Left hindlimb (tissue), 1 donor: ENCODE data around the gene SFXN3.

Experiments
- DNase-seq: peaks from one replicate; pipeline ENCODE4 v3.0.0-alpha.2; 2018

The SFXN3 gene

DNA sequence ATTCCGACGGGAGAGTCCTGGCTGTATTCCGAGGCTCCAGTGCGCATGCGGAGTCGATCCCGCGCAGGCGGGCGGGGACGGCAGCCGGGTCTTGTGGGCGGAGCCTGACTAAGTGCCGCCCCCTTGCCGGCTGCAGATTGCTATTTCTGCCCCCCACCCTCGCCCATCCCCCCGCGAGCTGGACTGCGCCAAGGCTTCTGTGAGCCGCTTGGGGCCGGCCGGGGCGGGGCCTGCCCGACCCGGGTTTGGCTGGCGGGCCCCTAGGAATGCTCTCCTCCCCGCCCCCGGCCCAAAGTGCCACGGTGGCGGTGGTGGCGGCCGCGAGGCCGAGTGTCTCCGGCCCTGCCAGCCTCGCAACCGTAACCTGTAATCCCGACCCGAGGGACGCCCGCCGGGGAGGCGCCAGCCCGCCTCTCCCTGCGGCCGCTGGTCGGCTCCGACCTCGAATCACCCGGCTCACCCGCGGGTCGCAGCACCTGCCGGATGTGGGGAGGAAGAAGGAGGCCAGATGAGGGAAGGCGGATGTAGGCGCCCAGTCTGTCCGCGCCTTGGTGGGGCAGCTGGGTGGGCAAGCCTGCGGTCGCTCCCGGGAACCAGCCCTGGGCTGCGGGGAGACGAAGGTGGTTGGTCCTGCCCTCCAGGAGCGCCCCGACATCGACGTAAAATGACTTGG lies 30.1 kb downstream of the SFXN3 start:
- DNase-seq, result peak; percentile 98

DNA sequence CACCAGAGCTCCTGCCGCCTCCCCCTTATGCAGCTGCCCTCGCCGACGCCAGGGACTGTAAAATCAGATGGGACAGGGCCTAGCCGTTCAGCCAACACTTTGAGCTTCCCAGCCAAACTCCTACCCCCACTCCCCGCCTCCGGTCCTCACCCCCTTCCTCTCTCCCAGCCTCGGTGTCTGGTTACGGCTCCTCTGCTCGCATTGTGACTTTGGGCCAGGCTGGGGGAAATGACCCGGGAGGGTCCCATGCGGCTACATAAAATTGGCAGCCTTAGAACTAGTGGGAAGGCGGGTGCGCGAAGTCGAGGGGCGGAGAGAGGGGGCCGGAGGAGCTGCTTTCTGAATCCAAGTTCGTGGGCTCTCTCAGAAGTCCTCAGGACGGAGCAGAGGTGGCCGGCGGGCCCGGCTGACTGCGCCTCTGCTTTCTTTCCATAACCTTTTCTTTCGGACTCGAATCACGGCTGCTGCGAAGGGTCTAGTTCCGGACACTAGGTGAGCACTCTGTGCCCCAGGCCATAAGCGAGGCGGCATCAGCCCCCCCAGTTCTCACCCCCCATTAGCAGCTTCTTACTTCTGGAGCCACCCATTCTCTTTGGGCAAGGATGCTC lies 30.7 kb downstream of the SFXN3 start, which contains the start of gene KAZALD1:
KAZALD1 (plus strand) TSS at position 366 of the 608 bp plus-strand sequence. CDS start 604 bp downstream, outside the sequence.
- DNase-seq, result peak; percentile 96

DNA sequence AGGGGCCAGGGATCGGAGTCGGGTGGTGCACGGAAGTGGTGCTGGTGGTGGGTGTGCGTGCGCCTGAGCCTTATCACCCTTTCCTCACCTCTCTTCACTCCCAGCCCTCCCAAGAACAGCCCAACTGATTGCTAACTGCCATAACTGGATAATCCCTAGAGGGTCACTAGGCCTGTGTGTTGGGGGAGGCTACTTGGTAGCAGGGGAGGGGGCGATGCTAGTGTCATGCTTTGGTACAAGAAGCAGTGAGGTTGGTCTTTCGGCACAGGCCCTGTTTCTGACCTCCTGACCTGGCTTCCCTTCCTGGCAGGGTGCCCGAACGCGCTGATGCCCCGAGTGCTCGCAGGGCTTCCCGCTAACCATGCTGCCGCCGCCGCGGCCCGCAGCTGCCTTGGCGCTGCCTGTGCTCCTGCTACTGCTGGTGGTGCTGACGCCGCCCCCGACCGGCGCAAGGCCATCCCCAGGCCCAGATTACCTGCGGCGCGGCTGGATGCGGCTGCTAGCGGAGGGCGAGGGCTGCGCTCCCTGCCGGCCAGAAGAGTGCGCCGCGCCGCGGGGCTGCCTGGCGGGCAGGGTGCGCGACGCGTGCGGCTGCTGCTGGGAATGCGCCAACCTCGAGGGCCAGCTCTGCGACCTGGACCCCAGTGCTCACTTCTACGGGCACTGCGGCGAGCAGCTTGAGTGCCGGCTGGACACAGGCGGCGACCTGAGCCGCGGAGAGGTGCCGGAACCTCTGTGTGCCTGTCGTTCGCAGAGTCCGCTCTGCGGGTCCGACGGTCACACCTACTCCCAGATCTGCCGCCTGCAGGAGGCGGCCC lies 31.4 kb downstream of the SFXN3 start:
- DNase-seq, result peak; percentile 58

DNA sequence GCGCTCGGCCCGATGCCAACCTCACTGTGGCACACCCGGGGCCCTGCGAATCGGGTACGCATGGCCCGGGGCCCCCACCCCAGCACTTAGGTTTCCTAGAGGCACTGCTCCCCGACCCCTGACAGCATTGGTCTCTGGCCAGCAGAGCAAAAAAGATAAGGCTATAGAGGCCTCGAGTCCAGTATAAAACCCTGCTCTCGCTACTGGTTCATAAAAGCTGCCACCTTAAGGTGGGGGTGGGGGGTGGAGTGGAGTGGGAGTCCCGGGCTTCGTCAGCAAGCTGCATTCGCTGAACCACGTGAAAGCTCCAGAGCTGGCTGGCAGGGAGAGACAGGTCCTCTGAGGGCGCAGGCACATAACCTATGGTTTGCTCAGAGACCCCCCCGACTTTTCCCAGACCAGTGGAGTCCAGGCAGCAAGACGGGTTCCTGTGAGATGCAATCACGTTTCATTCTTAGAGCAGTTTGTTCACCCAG lies 32.1 kb downstream of the SFXN3 start:
- DNase-seq, result no peak

DNA sequence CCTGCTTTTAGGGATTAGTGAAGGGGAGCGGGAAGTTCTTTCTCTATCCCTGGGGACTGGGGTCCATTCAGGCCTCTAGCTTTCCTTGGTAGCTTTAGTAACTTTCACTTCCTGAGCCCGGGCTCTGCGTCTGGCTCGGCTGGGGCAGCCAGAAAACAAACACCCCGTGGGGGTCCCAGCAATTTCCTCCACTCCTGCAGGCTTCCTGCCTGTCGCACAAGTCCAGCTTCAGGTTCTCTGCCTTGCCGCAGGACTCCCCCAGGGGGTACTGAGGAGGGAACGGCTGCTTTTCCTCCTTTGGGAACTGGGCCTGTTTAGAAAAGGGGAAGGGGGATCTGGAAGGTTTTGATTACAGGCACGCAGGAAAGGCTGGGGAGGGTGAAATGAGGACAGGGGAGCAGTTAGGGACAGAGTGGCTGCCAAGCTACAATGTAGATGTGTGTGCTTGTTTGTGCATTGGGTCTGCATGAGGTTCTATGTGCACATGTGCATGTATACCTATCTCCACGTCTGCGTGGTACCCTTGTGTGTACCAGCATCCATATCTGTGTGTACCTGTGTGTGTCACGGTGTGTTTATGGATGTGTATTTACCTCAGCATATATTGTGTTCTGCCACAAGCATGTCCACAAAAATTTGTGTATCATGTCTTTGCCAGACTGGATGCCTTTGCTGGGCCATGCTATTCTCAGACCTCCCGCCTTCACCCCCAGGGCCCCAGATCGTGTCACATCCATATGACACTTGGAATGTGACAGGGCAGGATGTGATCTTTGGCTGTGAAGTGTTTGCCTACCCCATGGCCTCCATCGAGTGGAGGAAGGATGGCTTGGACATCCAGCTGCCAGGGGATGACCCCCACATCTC lies 32.7 kb downstream of the SFXN3 start:
- DNase-seq, result no peak

DNA sequence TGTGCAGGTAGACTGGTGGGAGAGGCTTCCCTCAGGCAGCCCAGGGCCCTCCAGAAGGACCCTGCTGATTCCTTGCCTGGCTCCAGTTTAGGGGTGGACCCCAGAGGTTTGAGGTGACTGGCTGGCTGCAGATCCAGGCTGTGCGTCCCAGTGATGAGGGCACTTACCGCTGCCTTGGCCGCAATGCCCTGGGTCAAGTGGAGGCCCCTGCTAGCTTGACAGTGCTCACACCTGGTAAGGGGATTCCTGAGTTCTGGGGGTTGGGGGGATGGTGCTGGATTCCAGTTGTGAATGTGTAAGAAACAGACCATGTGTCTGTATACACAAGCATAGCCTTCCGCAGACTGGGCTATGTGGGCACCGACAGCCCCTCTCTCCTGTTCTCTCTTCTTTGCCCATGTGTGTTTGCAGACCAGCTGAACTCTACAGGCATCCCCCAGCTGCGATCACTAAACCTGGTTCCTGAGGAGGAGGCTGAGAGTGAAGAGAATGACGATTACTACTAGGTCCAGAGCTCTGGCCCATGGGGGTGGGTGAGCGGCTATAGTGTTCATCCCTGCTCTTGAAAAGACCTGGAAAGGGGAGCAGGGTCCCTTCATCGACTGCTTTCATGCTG lies 33.5 kb downstream of the SFXN3 start:
- no peak for DNase-seq

DNA sequence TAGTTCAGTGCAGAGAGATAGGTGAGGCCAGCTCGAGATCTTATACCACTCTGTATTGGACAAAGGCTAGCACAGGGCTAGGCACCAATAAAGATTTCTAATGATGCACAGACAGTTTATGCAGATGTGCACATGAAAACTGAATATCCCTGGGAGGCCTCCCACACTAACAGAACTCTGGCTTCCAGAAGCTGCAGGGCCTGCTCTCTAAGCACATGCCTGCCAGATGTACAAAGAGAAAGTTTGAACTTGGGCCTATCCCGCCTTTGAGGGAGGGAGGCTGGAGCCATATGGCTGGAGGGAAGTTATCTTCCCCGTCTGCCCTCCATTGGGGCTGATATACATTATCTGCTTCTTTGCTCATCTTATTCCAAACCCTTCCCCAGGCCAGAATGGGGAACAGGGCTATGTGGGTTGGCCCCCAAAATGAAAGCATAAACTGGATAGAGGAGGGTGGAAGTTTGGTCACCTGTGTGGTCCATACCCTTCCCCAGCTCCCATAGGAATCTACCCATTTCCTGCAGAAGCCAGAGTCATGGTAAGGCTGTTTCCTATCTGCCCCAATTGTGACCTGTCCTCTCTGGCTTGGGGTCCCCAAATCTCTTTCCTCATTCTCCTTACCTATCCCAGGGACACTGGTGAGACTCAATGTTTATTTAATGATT lies 34.6 kb downstream of the SFXN3 start:
- no peak for DNase-seq

DNA sequence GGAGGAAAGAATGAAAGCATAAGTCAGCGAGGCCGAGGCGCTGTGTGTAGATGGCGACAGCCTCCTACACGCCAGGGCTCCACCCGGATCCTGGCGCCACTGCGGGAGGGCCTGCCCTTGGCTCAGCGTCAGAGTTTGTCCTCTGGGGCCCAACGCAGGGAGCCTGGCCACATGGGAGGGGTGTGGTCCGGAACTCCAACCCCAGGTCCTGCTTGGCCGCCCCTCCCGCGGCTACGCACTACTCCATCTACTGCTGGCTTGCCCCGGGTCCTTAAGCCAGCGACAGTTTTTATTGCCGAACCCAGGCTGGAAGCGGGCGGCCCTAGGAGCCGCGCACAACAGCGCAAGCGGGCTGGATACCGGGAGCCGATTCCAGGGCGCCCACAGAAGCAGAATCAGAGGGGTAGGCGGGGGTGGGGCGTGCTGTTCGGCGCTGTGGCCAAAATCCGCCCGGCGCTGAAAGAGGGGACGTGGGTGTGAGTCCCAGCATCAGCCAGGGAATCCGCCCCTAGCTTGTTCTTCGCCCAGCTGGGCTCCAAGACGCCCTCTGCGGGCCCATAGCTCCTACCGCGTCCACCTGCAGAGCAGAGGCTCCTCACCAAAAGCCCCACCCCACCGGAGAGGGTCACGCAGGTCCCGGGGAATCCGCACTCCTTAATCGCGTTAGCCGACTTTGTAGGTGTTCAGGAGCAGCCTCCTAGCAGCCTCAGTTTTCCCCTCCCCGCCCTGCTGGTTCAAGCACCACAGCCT lies 35.3 kb downstream of the SFXN3 start:
- peak; percentile 81 for DNase-seq

DNA sequence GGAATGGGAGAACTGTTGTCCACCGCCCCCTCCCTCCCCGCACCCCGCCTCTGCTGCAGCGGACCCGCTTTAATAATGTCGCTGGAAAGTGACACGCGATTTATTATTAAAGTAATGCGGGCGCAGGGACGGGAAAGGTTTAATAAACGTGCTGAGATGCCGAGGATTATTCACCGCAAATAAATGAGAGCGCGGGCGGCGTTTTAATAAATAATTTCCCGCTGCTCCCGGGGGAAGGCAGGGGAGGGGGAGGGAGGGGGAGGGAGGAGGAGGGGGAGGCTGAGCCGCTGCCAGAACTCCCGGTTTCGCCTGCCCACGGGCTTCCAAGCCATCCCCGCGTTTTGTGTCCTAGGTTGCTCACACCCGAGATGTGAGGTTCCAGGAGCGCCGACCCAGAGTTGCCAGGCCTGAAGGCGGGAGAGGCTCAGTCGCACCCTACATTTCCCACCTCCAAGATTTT lies 35.9 kb downstream of the SFXN3 start:
- DNase-seq, result peak; percentile 53

DNA sequence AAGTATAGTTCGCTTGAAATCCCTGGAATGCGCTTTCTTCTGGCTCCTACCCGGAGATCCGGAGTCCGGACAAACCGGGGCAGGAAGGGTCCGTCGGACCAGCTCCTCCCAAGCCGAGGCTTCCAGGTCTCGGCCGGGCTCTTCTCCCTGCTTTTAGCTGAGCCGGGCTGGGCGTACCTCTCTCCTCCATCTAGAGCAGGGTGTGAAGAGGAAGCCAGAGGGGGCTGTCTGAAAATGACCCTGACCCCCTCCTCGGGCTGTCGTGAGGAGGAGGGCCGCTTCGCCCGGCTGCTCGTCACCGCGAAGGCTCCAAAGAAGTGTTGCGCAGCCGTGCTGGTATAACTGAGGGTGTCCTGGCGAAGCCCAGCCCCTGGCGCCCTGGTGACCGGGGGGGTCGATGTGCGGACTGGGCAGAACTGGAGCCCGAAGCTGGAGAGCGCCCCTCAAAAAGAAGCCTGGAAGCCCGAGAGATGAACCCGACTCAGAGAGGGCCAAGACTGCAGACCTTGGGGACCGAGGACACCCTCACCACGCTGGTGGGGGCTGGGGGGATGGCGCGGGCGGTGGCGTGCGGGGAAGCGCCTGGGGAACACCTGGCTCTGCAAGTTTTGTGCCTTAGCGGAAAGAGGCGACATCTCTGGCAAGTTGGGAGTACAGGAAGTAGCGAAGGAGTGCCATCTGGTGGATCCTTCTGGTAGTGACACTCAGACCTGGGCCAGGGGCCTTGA lies 36.5 kb downstream of the SFXN3 start:
- DNase-seq, result peak; percentile 87

DNA sequence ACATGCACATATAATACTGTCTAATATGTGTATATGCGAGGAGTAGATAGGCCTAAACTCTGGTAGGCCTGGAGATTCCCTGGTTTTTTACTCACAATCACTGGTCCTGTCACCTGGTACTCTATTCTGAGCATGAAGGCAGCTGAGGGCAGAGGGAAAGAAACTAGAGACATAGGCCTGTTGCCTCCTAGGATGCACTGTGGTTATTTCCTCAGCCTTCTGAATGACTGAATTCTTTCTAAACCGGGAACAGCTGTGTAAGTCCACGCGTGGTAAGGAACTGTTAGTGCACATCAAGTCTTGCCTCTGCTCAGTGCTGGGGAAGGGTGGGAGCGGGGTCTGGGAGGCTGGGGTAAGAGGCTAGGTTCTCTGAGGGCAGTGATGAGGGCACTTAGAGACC lies 38.4 kb downstream of the SFXN3 start:
- DNase-seq, result no peak

DNA sequence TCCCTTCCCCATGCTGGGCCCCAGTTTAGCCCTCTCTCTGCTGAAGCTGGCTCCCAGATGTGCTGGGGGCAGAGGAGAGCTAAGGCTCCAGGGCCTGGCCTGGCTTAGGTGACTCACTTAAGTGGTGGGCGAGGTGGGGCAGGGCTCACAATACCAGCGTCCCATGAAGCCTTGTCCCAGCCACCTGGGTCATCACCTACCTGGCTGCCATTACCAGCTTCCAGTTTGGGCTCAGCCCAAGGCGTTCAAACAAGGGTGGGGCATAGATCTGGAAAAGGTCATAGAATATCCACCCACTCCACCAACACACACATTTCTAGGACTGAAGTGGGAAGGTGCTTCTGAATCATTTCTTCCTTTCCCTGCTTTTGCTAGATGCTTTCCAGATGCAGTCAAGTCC lies 39.1 kb downstream of the SFXN3 start:
- no peak for DNase-seq

DNA sequence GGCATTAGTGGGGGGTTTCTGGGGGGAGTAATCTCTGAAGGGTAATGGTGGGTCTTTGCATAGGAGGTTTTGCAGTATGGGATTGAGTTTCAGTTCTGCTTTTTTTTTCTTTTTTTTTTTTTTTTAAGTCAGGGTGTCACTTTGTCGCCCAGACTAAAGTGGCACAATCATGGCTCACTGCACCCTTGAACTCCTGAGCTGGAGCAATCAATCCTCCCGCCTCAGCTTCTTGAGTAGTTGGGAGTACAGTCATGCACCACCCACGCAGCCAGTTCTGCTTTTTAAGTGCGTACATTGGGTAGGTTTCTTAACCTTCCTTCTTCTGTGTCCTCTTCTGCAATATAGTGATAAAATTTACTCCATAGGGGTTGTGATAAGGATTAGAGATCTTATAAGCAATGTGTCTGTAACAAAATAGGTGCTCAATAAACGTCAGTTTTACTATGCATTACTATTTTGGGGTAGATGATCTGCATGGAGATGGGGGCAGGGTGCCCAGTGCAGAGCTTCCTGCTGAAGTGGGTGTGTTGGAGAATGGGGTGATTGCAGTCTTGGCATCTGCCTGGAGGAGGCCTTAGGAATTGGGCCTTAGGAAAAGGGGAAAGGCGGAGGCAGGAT lies 40.3 kb downstream of the SFXN3 start:
- no peak for DNase-seq

DNA sequence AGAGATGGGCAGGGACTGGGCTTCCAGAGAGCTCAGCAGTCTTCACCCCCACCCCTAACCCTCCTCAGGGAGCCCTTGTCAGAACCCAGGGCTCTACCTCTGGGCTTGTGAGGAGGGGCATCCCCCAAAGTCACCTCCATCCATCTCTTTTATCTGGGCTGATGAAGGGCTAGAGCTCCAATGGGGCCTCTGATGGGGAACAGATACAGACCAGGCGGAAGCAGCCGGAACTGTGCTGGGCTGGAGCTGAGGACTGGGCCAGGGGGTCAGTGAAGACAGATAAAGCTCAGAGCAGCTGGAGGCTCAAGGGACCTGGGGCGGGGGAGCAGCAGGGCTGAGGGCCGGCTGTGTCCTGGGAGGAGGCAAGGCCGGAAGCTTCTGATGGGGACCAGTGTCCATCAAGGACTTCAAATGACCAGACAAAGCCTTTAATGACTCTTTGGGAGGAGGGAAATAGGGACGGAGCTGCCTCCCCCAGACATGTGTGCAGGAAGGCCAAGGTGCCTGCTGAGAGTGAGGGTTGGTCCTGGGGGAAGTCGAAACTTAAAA lies 40.9 kb downstream of the SFXN3 start:
- DNase-seq, result no peak

DNA sequence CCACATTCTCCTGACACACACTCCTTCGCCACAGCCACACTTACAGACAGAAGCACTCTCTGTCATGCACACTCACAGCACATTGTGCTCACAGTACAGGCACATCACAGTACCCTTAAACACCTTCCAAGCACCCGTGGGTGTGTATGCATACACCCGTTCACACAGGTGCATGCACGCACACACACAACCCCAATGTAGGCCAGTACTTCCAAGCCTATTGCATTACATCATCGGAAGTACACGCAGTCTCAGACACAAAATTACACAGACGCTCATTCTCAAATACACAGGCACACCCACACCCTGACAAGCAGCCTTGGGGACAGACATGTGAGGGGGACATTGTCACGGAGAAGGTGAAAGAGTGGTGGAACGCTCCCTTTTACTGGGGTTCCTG lies 41.9 kb downstream of the SFXN3 start:
- no peak for DNase-seq

DNA sequence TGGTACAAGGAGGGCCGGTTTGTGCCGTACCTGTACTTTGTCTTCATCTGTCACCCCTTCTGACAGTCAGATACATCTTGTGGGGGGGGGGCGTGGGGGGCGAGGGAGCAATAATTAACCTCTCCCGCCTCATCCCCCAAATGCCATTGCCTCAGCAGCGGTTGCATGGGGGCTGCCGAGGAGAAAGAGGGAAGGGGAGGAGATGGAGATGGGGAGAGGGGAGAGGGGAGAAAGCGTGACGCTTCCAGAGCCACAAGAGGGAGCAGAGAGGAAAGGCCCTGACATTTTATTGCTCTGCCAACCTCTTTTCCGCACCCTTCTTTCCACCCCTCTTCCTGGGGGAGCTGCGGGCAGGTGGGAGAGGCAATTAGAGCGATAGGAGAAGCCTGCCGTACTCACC lies 42.6 kb downstream of the SFXN3 start:
- DNase-seq, result no peak

DNA sequence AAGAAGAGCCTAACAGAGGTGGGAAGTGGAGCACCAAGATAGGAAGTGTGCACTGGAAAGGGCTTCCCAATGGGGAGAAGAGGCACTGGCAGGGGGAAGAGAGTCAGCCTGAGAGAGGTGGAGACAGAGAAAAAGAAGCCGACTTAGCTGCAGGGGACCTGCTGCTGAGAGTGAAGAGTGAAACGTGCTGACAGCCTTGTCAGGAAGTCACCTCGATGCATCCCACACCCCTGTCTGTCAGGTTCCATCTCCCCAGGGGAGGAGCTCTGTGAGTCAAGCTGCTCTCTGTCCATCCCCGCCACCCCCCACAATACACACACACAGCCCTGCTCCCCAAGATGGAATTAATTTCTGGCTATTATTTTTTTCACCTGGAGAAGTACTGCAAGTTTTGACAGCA lies 44.7 kb downstream of the SFXN3 start:
- DNase-seq, result no peak

DNA sequence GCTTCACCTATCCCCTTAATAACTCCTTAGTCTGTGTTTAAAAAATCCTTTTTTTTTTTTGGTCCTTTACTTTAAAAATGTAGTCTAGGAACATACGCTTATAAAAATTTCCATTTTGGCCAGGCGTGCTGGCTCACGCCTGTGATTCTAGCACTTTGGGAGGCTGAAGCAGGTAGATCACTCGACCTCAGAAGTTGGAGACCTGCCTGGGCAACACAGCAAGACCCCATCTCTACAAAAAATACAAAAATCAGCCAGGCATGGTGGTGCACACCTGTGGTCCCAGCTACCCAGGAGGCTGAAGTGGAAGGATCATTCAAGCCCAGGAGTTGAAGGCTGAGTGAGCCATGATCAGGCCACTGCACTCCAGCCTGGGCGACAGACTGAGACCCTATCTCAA lies 45.6 kb downstream of the SFXN3 start:
- no peak for DNase-seq

DNA sequence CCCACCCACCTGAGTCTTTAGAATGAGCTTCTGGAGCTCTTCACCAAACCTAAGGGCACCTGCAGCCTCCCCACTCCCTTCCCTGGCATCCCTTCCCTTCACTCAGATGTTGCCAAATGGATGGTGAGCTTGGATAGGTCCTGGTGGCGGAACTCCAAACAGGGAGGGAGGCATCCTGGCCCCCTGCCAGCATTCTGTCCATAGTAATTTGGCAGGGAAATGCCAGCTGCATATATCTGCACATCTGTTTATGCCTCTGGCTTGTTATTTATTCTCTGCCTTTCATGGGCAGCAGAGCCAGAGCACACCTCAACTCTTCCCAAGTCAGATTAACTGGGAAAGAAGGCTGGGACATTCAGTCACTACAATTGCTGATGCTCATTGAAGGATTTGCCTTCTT lies 48.8 kb downstream of the SFXN3 start:
- no peak for DNase-seq
